ENCODE measurements around the gene KCTD2.

Gene KCTD2, protein sequence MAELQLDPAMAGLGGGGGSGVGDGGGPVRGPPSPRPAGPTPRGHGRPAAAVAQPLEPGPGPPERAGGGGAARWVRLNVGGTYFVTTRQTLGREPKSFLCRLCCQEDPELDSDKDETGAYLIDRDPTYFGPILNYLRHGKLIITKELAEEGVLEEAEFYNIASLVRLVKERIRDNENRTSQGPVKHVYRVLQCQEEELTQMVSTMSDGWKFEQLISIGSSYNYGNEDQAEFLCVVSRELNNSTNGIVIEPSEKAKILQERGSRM

DNA sequence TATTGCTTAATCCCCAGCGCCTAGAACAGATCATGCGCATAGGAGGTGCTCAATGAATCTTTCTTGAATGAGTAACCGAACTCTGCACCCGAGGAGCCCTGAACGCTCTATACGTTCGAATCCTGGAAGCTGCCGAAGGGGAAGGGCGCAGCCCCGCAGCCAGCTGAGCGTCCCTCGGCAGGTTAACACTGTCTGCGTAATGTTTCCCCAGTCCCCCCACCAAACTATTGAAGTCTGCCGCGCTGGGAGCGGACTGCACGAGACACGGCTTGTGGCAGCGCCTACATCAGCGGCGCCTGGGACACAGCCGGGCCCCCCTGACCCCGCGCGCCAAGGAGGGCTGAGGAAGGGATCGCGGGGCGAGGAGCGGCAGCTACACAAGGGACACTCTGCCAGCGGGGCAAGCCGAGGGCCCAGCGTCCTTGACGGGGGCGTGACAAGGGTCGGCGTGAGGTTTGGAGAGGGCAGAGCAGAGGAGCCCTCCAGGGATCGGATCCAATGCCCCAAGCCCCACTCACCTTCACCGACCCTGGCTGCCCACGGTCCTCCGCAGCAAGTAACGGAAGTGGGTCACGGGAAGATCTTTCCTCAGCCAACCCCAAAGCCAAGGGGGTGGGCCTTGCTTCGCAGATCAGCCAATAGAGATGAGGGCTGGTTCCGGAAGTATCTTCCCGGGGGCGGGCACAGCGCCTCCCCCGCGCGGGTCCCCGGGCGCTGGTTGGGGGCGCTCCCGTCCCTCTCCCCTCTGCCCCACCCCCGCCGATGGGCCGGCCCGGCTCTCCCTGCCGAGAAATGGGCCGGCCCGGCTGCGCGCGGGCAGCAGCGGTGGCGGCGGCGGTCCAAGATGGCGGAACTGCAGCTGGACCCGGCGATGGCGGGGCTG lies at the start of gene KCTD2, which contains the start of gene ATP5PD:
TSS of gene KCTD2 (plus strand) at position 819 of the 883 bp plus-strand sequence. CDS start at position 845, 26 bp downstream.
TSS of gene ATP5PD (minus strand) at position 563 of the 883 bp plus-strand sequence. CDS start 4,319 bp downstream, outside the sequence.
- H3K36me3 ChIP-seq, result peaks cover 7 to 22% (median 17%) of the 10 kb centered on the region in 3 donors
- H3K4me1 ChIP-seq, result peaks cover 0 to 32% (median 23%) of the 10 kb centered on the region in 4 donors
- H3K27ac ChIP-seq, result peak within 1 kb of the TSS; percentile 97 to 99
- peak within 1 kb of the TSS; percentile 82 to 94 for H3K4me3 ChIP-seq
- DNase-seq, result peak; percentile 96 to 99
- intact Hi-C loops (cut with DNase I; ENCODE audit: low total_unique reads), result no loop called here
- no peaks in the 10 kb centered on the region for H3K27me3 ChIP-seq
- H3K9me3 ChIP-seq, result no peaks in the 10 kb centered on the region
- TF ChIP-seq, protein P1, sequence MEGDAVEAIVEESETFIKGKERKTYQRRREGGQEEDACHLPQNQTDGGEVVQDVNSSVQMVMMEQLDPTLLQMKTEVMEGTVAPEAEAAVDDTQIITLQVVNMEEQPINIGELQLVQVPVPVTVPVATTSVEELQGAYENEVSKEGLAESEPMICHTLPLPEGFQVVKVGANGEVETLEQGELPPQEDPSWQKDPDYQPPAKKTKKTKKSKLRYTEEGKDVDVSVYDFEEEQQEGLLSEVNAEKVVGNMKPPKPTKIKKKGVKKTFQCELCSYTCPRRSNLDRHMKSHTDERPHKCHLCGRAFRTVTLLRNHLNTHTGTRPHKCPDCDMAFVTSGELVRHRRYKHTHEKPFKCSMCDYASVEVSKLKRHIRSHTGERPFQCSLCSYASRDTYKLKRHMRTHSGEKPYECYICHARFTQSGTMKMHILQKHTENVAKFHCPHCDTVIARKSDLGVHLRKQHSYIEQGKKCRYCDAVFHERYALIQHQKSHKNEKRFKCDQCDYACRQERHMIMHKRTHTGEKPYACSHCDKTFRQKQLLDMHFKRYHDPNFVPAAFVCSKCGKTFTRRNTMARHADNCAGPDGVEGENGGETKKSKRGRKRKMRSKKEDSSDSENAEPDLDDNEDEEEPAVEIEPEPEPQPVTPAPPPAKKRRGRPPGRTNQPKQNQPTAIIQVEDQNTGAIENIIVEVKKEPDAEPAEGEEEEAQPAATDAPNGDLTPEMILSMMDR (IDR thresholded peaks at IDR 0.05), result peak in 1 of 2 experiments; percentile 21

DNA sequence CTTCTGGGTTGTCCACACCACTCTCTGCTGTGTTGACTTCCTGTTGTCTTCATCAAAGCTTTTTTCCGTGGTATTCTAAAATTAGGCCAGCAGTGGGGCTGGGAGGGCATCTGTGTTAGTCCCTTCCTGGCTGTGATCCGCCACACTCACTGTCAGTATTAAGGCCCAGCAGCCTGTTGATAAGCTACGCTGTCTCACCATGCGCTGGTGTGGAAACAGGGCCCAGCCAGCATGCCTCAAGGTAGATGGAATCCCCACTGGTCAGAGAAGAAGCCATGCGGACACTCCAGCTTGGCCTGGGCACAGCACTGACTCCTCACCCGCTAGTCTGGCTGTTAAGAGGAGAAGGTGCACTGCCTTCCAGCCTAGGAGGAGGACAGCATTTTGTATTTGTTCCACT lies 48.2 kb upstream of the KCTD2 start:
- no peaks in the 10 kb centered on the region for H3K27me3 ChIP-seq

DNA sequence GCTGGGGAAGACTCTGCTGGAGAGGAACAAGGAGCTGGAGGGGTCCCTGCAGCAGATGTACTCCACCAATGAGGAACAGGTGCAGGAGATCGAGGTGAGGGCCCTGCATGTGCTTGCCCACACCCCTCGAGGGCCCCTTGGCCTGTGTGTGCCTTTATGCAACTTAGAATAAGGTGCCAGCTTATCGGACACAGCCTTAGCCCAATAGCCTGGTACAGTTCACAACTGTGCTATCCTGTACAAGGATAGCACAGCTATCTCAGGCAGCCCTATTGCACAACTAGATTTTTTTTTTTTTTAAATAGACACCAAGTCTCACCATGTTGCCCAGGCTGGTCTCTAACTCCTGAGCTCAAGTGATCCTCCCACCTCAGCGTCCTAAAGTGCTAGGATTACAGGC lies 47.5 kb upstream of the KCTD2 start:
- Histone ChIP-seq H3K27me3 (no peaks in the 10 kb centered on the region), H3K4me3 (no peak overlapping the region), H3K27ac (no peak overlapping the region), H3K36me3 (peaks cover 26 to 51% (median 42%) of the 10 kb centered on the region in 3 donors), H3K4me1 (no peaks in the 10 kb centered on the region), H3K9me3 (no peaks in the 10 kb centered on the region)
- intact Hi-C loops (cut with DNase I; ENCODE audit: low total_unique reads), result no loop called here
- TF ChIP-seq, protein P1 (IDR thresholded peaks at IDR 0.05), result no peak
- no peak for DNase-seq

More for the DNA sequence above, 48.2 kb upstream of the KCTD2 start:
- Histone ChIP-seq H3K36me3 (peaks cover 26 to 43% (median 38%) of the 10 kb centered on the region in 3 donors), H3K27ac (no peak overlapping the region), H3K4me3 (no peak overlapping the region), H3K9me3 (no peaks in the 10 kb centered on the region), H3K4me1 (no peaks in the 10 kb centered on the region)
- intact Hi-C loops (cut with DNase I; ENCODE audit: low total_unique reads), result no loop called here
- no peak for DNase-seq
- TF ChIP-seq, protein P1 (IDR thresholded peaks at IDR 0.05), result no peak

DNA sequence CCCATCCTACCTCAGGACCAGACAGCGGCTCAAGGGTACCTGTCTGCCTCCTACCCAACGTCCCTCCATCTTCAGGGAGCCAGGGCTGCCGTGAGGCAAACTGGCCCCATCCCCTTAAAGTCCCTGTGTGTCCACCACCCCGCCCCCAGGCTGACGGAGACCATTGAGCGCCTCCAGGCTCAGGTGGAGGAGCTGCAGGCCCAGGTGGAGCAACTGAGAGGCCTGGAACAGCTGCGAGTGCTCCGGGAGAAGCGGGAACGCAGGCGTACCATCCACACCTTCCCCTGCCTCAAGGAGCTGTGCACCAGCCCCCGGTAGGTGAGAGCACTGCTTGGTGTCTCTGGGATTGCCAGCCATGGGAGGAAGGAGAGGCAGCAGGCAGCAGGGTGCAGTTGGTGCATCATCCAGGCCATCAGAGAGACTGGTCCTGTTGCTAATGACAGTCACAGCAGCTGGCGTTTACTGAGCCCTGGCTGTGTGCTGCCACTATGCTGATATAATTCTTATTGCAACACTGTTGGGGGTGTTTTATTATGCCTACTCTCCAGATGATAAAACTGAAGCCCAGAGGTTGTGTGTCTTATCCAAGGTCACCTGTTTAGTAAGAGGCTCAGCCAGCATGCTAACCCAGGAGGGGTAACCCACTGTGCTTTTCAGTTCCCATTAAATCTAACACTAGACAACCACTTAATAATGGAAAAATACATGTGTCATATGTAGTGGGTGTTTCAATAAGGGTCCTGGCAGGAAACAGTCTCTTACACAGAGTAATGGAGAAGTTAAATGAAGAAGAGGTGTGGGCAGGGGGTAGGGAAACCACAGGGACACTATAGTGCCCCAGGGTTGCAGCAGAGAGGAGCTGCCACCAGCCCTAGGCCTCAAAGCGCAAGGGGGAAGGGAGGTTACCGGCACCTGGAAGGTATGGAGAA lies 44.8 kb upstream of the KCTD2 start:
- intact Hi-C loops (cut with DNase I; ENCODE audit: low total_unique reads), result no loop called here
- no peak for DNase-seq
- TF ChIP-seq, protein P1 (IDR thresholded peaks at IDR 0.05), result no peak
- Histone ChIP-seq H3K4me3 (no peak overlapping the region), H3K27me3 (no peaks in the 10 kb centered on the region), H3K36me3 (peaks cover 26 to 60% (median 42%) of the 10 kb centered on the region in 3 donors), H3K9me3 (no peaks in the 10 kb centered on the region), H3K27ac (no peak overlapping the region), H3K4me1 (no peaks in the 10 kb centered on the region)

All from tibial artery (tissue), 4 donors.